Measurements from ENCODE around the gene TENT5C.

GRCh38 chr1:117644696-117645311 lies 39.0 kb downstream of the TENT5C start:
- TF ChIP-seq, protein P1, sequence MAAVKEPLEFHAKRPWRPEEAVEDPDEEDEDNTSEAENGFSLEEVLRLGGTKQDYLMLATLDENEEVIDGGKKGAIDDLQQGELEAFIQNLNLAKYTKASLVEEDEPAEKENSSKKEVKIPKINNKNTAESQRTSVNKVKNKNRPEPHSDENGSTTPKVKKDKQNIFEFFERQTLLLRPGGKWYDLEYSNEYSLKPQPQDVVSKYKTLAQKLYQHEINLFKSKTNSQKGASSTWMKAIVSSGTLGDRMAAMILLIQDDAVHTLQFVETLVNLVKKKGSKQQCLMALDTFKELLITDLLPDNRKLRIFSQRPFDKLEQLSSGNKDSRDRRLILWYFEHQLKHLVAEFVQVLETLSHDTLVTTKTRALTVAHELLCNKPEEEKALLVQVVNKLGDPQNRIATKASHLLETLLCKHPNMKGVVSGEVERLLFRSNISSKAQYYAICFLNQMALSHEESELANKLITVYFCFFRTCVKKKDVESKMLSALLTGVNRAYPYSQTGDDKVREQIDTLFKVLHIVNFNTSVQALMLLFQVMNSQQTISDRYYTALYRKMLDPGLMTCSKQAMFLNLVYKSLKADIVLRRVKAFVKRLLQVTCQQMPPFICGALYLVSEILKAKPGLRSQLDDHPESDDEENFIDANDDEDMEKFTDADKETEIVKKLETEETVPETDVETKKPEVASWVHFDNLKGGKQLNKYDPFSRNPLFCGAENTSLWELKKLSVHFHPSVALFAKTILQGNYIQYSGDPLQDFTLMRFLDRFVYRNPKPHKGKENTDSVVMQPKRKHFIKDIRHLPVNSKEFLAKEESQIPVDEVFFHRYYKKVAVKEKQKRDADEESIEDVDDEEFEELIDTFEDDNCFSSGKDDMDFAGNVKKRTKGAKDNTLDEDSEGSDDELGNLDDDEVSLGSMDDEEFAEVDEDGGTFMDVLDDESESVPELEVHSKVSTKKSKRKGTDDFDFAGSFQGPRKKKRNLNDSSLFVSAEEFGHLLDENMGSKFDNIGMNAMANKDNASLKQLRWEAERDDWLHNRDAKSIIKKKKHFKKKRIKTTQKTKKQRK (IDR thresholded peaks at IDR 0.05; ENCODE audit: low read depth, low read length) = no peak
- TF ChIP-seq, protein P2, sequence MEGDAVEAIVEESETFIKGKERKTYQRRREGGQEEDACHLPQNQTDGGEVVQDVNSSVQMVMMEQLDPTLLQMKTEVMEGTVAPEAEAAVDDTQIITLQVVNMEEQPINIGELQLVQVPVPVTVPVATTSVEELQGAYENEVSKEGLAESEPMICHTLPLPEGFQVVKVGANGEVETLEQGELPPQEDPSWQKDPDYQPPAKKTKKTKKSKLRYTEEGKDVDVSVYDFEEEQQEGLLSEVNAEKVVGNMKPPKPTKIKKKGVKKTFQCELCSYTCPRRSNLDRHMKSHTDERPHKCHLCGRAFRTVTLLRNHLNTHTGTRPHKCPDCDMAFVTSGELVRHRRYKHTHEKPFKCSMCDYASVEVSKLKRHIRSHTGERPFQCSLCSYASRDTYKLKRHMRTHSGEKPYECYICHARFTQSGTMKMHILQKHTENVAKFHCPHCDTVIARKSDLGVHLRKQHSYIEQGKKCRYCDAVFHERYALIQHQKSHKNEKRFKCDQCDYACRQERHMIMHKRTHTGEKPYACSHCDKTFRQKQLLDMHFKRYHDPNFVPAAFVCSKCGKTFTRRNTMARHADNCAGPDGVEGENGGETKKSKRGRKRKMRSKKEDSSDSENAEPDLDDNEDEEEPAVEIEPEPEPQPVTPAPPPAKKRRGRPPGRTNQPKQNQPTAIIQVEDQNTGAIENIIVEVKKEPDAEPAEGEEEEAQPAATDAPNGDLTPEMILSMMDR (IDR thresholded peaks at IDR 0.05 in 2 of 3, conservative IDR thresholded peaks at IDR 0.05 in 1 of 3; ENCODE audit: control insufficient read depth in 2 of 3, extremely low read depth in 1 of 3, insufficient read depth in 1 of 3, low read depth in 3 of 3, low read length in 3 of 3) = no peak
- TF ChIP-seq SRF (IDR thresholded peaks at IDR 0.05; ENCODE audit: low read depth in 2 of 2, low read length in 2 of 2) (no peak), JUND (IDR thresholded peaks at IDR 0.05; ENCODE audit: low read depth, low read length) (no peak), IRF5 (IDR thresholded peaks at IDR 0.05; ENCODE audit: borderline replicate concordance) (no peak), BCL11A (IDR thresholded peaks at IDR 0.05; ENCODE audit: low read depth, low read length) (no peak), FOXK2 (IDR thresholded peaks at IDR 0.05) (no peak)

All from GM12878 (cell line).